ENCODE measurements around the gene KCNQ1.

The KCNQ1 gene

DNA sequence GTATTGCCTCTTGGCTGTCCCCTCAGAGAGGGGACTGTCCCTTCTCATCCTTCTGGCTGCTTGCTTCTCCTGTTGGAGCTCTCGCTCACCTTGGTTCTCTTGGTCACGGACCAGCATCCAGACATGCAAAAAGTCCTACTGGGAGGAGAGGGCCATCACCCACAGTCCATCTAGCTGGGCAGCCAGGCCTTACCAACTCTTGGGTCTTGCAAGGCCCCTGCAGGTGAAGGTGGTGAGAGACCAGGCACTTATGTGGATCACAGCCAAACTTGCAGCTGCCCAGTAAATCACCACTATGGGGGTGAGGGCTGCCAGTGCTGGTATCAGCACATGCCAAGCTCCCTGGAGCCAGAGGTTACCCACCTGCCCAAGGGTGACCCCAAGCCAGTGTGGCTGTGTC, 218.7 kb downstream of the KCNQ1 start:
- TF ChIP-seq POLR2A (IDR thresholded peaks at IDR 0.05; ENCODE audit: low read depth, low read length): no peak
- TF ChIP-seq POLR2AphosphoS5 (IDR thresholded peaks at IDR 0.05; ENCODE audit: low read depth, low read length): no peak
- TF ChIP-seq TAF1 (IDR thresholded peaks at IDR 0.05; ENCODE audit: borderline replicate concordance, low read depth, low read length): no peak
- DNase-seq (ENCODE audit: insufficient read length) (no peak), FAIRE-seq (no peak)

DNA sequence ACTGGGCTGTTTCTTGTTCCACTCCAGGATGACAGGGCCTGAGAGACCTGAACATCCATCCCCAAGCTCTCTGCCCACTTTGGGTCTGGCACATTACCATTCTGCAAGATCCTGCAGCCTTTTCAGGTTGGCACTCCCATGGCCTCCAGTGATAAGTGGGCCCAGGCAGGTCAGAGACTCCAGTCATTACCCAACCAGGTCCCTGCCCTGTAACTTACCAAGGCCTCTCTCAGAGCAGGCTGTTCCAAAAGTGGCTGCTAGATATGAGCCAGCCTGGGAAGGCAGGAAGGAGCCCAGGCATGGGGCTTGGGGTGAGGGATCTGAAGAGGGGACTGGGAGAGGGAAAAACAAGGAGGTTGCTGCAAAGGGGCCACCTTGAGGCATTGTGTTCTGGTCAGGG, 219.1 kb downstream of the KCNQ1 start:
- no peak for FAIRE-seq
- no peak for DNase-seq (ENCODE audit: insufficient read length)
- no peak for TF ChIP-seq TAF1 (IDR thresholded peaks at IDR 0.05; ENCODE audit: borderline replicate concordance, low read depth, low read length)
- no peak for TF ChIP-seq POLR2A (IDR thresholded peaks at IDR 0.05; ENCODE audit: low read depth, low read length)
- no peak for TF ChIP-seq POLR2AphosphoS5 (IDR thresholded peaks at IDR 0.05; ENCODE audit: low read depth, low read length)

DNA sequence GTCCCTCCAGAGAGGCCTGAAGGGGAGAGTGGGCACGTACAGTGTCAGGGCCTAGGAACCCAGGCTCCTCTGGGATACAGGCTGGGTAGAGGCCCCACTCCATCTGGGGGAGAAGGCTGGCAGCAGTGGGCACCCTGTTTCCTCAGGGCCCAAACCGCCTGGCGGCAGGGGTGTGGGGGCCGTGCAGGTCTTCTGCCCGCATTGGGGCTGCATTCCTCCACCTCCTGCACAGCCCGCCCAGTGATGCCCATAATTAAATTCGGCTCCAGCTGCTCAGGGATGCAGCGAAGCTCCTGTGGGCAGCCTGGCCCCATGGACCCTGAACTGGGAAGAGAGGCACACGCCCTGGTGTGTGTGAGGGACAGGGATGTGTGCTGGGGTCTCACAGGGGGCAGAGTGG, 219.6 kb downstream of the KCNQ1 start:
- FAIRE-seq (no peak), DNase-seq (ENCODE audit: insufficient read length) (no peak)
- no peak for TF ChIP-seq POLR2AphosphoS5 (IDR thresholded peaks at IDR 0.05; ENCODE audit: low read depth, low read length)
- no peak for TF ChIP-seq TAF1 (IDR thresholded peaks at IDR 0.05; ENCODE audit: borderline replicate concordance, low read depth, low read length)
- no peak for TF ChIP-seq POLR2A (IDR thresholded peaks at IDR 0.05; ENCODE audit: low read depth, low read length)

DNA sequence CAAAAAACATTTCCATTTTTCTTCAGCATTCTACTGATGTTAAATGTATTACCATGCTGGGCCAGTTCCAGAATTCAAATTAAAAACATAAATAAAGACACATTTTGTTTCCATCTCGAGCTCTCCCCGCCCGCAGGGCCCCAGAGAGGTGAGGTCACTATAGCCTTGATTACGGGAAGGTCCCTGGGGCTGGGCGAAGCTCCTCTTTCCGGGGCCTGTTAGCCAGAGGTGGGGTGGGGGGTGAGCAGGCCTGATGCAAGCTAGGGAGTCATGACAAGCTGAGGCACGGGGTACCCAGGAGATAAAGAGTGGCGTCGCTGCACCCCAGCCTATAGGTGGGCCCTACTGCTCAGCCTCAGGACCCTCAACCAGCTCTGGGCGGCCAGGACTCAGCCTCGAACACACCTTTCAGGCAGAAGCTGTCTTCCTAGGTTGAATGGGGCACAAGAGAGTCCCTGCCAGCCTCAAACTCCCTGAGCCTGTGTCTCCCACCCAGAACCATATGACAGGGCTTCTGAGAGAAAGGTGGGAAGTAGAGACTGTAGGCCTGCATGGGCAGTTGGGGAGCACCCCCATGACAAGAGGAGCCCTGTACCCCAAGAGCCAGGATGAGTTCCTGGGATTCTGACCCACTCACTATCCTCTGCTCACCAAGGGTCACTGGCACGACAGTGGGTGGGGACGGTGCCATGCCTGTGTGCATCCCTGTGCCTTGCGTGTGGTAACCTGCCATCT, 220.2 kb downstream of the KCNQ1 start:
- no peak for FAIRE-seq
- DNase-seq (ENCODE audit: insufficient read length): no peak
- TF ChIP-seq POLR2A (IDR thresholded peaks at IDR 0.05; ENCODE audit: low read depth, low read length) (no peak), POLR2AphosphoS5 (IDR thresholded peaks at IDR 0.05; ENCODE audit: low read depth, low read length) (no peak), TAF1 (IDR thresholded peaks at IDR 0.05; ENCODE audit: borderline replicate concordance, low read depth, low read length) (no peak)

DNA sequence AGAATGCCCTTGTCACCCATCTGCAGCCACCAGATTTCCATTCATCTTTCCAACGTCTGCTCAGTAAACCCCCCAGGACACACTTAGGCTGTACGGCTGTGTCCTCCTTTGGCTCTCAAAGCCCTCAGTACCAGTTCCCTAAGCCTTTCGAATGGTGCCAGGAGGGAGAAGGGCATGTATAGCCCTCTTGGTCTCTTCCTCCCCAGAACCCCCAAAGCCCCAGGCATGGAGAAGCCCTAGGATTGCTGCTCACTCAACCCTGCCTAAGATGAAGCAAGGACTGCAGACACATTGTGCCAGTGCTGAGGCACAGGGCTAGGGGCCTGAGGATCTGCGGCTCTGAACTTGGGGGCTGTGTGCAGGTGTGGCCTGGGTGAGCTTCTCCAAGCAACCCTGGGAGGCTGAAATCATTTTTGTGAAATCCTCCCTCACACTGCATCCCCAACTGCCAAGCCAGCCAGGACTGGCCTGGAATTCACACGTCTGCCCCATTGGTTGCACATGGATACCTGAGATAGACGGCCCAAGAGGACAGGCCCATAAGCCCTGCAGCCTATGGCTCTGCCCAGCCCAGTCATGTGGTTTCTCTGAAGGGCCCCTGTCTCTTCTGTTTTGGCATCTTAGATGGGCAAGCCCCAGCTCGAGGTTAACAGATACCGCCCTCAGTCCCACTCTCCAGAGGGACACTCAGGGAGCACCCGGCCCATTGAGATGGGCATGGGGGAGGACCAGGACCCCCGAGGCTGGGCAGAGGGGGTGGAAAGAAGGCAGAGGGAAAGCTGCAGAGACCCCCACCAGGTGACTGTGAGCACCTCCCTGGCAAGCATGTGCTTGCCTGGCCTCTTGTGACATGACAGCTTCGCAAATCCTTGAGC, 221.0 kb downstream of the KCNQ1 start:
- DNase-seq (ENCODE audit: insufficient read length) (no peak), FAIRE-seq (no peak)
- TF ChIP-seq TAF1 (IDR thresholded peaks at IDR 0.05; ENCODE audit: borderline replicate concordance, low read depth, low read length) (no peak), POLR2AphosphoS5 (IDR thresholded peaks at IDR 0.05; ENCODE audit: low read depth, low read length) (no peak), POLR2A (IDR thresholded peaks at IDR 0.05; ENCODE audit: low read depth, low read length) (no peak)

DNA sequence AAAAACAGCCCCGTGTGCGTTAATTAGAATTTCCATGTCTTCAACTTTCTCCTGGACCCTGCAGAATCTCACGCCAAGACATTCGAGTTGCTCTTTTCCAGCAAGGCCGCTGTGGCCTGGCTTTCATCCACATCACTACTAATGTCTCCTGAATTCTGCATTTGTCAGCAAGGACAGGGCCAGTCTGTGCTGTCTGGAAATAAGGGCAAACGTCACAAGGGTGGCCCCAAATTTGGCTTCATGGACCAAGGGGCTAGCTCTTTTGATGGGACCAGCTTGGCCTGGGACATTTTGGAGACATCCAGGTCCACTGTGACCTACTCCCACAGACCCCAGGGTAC, 221.6 kb downstream of the KCNQ1 start:
- DNase-seq (ENCODE audit: insufficient read length): no peak
- TF ChIP-seq POLR2A (IDR thresholded peaks at IDR 0.05; ENCODE audit: low read depth, low read length) (no peak), TAF1 (IDR thresholded peaks at IDR 0.05; ENCODE audit: borderline replicate concordance, low read depth, low read length) (no peak), POLR2AphosphoS5 (IDR thresholded peaks at IDR 0.05; ENCODE audit: low read depth, low read length) (no peak)
- no peak for FAIRE-seq

DNA sequence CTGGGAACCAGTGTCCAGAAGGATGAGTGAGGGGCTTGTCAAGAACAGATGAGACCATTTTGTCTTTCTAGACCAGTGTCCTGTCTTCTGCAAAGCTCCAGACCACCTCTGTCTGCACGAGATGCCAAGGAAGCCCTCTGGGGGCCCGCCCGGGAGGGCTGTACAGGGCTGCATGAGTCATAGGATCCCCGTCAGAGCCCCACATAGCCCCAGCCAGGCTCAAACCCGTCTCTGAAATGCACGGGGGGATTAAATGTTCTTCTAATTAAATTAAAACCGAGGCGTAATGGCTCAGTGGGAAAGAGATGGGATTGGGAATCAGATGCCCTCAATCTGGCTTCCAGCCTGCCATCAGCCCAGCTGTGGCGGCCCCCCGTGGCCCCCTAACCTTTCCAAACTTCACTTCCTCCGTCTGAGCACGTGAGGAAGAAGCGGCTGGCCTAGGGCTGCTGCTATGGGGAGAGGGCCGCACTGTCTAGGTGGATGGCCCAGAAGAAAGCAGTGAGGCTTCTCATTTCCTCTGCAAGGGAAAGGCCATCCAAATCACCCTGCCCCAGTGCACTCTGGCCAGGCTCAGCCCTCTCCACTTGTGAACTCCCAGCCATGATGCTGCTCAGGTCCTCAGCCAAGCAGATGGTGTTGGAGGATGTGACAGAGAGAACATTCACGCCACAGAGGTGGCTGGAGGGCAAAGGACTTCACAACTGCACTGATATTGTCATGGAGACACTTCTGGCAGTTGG, 222.2 kb downstream of the KCNQ1 start:
- DNase-seq (ENCODE audit: insufficient read length): no peak
- FAIRE-seq: no peak
- TF ChIP-seq POLR2AphosphoS5 (IDR thresholded peaks at IDR 0.05; ENCODE audit: low read depth, low read length) (no peak), TAF1 (IDR thresholded peaks at IDR 0.05; ENCODE audit: borderline replicate concordance, low read depth, low read length) (no peak), POLR2A (IDR thresholded peaks at IDR 0.05; ENCODE audit: low read depth, low read length) (no peak)

DNA sequence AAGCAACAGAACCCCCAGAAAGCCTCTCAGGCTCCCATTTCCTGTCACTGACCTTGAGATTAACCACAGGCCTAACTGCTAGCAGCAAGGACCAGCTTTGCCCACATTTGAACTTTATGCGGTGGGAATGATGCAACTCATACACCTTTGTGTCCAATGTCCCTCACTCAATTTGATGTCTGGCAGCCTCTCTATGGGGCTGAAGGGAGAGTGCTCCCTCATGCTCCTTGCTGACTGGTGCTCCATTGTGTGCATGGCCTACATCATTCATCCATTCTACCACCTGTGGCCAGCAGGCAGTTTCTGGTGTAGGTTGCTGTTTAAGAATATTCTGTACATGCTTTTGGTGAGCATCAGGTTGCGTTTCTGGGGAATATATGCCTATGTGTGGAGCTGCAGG, 223.1 kb downstream of the KCNQ1 start:
- TF ChIP-seq POLR2AphosphoS5 (IDR thresholded peaks at IDR 0.05; ENCODE audit: low read depth, low read length): no peak
- TF ChIP-seq POLR2A (IDR thresholded peaks at IDR 0.05; ENCODE audit: low read depth, low read length): no peak
- no peak for TF ChIP-seq TAF1 (IDR thresholded peaks at IDR 0.05; ENCODE audit: borderline replicate concordance, low read depth, low read length)
- FAIRE-seq (no peak), DNase-seq (ENCODE audit: insufficient read length) (no peak)

DNA sequence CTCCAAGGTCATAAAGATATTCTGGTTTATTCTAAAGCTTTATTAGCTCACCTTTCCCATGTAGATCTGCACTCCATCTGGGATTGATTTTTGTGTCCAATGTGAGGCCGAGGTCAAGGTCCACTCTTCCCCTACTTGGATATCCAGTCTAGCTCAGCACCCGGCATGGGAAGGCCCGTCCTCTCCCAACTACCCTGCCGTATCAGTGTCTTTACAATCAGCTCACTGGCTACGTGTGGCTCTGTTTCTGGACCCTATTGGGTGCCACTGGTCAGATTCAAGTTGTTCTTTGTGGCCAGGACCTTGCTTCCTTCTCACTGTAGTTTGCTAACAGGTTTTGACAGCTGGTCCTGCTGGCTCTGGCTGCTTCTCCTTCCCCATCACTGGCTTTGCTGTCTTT, 224.1 kb downstream of the KCNQ1 start:
- no peak for FAIRE-seq
- TF ChIP-seq POLR2A (IDR thresholded peaks at IDR 0.05; ENCODE audit: low read depth, low read length): no peak
- DNase-seq (ENCODE audit: insufficient read length): no peak

DNA sequence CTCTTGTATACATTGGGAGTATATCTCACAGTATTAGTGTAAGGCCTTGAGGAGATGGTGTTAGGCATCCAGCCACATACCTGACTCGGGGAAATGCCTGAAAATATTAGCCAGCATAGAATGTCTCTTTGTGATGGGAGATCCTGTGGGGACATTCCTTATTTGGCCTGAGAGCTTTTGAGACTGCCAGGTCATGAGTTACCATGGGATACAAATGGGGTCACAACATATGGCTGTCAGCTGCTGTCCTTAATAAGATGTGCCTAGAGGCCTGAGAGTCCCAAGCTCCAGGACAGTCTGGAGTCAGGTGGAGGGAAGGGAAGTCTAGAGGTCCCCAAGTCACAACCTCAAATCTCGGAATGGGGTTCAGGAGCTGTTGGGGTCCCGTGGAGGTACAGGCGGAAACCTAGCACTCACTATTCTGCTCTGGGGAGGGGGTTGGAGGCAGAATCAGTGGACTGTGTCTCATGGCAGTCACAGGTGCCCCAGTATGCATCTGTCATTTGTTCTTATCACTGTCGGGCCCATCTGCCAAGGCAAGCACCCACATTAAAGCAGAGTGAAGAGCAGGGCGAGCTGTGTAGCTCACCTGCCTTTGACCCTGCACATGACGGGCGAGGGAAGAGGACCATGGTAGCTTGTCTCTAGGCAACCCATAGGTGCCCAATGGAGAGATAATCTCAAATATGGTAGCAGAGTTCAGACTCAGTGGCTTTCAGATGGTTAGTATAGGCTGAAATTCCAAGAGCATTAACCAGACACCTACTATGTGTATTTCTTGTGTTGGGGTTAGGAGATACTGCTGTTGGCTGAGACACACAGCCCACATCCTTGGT, 225.0 kb downstream of the KCNQ1 start:
- no peak for FAIRE-seq
- TF ChIP-seq POLR2A (IDR thresholded peaks at IDR 0.05; ENCODE audit: low read depth, low read length): no peak
- no peak for TF ChIP-seq TAF1 (IDR thresholded peaks at IDR 0.05; ENCODE audit: borderline replicate concordance, low read depth, low read length)
- TF ChIP-seq POLR2AphosphoS5 (IDR thresholded peaks at IDR 0.05; ENCODE audit: low read depth, low read length): no peak

More for the DNA sequence above, 225.0 kb downstream of the KCNQ1 start:
- no peak for DNase-seq (ENCODE audit: insufficient read length)

Measured in GM12892 (cell line).